Measurements from ENCODE around the gene MROH2B.
"Not testable (repeated sequence)": the region's sequence is repeated elsewhere in the genome, so short reads cannot be mapped to it uniquely, and the experiment has no call there.

Gene MROH2B

GRCh38 chr5:41032973-41033372, 38.2 kb downstream of the MROH2B start:
- DNase-seq (ENCODE audit: low spot score) = no peak
- no peak for FAIRE-seq

DNA sequence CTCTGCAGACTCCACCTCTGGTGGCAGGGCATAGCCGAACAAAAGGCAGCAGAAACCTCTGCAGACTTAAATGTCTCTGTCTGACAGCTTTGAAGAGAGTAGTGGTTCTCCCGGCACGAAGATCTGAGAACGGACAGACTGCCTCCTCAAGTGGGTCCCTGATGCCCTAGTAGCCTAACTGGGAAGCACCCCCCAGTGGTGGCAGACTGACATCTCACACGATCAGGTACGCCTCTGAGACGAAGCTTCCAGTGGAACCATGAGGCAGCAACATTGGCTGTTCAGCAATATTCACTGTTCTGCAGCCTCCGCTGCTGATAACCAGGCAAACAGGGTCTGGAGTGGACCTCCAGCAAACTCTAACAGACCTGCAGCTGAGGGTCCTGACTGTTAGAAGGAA, 48.5 kb downstream of the MROH2B start:
- FAIRE-seq = not testable (repeated sequence)

GRCh38 chr5:41012318-41012717, 58.8 kb downstream of the MROH2B start:
- no peak for DNase-seq (ENCODE audit: low spot score)
- no peak for FAIRE-seq

More for the DNA sequence above, 48.5 kb downstream of the MROH2B start:
- not testable (repeated sequence) for DNase-seq (ENCODE audit: low spot score)

- DNase-seq (ENCODE audit: low spot score) (no peak), FAIRE-seq (no peak)
Observed at GRCh38 chr5:41010572-41010971, 60.6 kb downstream of the MROH2B start.

DNA sequence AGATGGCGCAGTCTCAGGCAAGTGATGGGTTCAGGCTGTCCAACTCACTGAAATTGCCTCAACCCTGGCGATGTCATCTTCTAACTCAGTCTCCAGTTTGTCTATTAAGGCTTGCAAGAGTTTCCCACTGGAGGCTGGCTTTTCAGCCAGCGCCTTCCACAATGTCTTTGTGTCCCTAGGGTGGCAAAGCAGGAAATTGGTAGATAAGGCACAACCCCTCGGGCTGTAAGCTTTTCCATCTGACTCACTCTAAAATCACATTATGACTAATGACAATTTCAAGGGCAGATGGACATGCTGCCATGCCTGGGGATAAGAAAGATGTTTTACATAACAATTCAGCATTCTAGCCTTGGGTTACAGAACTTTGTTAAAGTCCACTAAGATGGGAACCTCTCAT, 61.9 kb downstream of the MROH2B start:
- DNase-seq (ENCODE audit: low spot score) (peak; percentile 81), FAIRE-seq (peak; percentile 84)

DNA sequence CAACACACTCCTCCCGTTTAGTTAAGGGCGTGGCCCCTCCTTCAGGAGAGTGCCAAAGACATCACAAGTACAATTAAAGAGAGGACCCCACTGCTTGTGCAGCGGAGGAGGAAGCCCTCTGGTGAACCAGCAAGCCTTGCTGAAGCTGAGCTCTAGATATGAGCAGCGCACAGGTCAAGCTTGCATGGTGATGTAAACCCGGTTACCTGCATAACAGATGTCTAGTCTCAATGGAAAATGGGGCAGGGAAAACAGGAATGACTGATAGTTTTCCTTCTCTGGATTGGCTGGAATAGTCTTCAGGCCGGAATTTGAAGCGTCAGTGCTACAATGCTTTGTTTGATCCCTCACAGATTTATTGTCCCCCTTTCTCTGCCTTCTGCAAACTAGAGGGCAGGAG, 66.2 kb downstream of the MROH2B start:
- no peak for FAIRE-seq
- DNase-seq (ENCODE audit: low spot score) = no peak

DNA sequence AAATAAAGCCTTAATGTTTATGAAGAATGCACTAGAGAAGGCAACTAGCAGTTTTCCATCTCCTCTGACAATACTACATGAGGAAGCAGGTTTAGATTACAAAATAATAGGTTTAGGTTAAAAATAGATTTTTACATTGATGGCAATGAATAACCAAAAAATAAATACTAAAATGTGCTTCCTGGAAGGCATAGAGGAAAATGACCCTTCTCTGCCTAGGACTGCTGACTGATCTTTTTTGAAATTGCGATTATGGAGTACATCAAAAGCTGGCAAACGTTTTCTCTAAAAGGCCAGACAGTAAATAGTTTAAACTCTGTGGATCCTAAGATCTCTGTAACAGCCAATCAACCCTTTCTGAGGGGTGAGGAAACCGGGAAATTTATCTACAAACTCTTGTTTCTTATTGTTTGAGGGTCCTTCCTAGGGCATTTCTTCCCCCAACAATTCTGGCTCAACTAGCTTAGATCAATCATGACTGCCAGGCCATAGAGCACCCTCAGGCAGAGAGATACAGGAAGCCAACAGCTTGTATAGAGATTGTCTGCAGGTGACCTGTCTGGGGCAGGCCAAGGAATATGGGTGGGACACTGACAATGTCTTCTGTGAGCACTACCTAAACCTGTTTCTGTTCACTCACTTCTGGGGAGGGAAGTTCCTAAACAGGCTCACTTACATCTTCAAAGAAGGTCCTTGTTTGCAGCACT, 67.3 kb downstream of the MROH2B start:
- DNase-seq (ENCODE audit: low spot score) (no peak), FAIRE-seq (no peak)

DNA sequence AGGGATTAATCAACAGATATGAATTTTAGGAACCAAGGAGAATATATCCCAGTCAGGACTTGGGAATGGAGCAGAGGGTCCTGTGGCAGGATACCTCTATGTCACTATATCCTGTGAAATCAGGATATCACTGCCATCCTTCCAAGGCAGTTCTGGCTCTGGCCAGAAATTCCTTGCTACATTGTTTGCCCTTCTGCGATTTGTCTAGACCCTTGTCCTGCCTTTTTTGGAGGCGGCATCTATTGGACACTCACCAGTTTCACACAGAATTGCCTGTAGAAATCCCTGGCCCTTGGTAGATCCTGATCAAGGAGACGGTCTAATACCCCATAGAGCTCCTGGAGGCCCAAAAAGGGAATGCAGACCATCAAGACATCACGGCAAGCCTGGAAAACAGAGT, 71.2 kb downstream of the MROH2B start:
- DNase-seq (ENCODE audit: low spot score) = no peak
- no peak for FAIRE-seq

DNA sequence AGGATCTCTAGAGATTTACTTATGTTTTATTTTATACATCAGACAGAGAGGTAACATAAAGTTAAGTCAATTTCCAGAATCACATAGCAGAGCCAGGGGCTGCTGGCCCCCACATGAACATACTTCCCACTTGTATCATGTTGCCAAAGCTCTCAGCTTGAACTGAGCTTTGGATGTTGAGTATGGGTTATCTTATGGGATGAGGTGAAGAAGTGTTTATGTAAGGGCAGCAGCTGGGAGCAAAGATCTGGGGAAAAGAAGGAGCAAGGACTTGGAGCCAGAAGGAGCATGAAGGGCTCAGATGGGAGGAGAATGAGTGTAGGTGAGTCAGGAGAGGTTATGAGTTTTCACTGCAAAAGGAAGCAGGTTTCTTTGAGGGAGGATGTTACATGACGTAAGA, 72.0 kb downstream of the MROH2B start:
- DNase-seq (ENCODE audit: low spot score) (no peak), FAIRE-seq (no peak)

DNA sequence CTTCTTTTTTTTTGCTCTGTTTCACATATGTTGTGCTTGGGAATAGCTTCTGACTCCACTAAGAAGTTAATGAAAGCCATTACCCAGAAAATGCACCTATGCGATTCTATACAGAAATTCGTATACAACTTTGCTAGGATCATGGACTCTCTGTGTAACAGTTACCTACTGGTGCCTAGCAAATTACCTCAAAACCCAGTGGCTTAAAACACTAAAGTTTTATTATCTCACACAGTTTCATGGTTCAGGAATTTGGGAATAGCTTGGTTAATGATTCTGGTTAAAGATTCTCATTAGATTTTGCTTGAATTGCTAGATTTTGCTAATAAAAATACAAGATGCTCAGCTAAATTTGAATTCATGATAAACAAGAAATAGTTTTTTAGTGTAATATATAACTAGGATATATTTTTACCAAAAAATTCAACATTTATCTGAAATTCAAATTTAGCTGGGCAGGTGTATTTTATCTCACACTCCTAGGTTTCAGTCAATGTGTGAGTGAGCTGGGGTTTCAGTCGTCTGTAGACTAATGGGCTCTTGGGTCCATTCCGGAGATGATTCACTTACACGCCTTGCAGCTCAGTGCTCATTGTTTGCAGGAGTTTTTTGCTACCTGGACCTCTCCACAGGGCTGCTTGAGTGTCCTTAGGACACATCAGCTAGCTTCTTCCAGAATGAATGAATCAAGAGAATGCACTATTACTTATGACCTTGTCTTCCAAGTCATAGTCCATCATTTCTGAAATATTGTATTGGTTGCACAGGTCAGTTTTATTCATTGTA, 75.1 kb downstream of the MROH2B start:
- peak; percentile 33 for DNase-seq (ENCODE audit: low spot score)
- no peak for FAIRE-seq

GRCh38 chr5:40991981-40992559, 79.1 kb downstream of the MROH2B start:
- FAIRE-seq = no peak
- DNase-seq (ENCODE audit: low spot score) = no peak

DNA sequence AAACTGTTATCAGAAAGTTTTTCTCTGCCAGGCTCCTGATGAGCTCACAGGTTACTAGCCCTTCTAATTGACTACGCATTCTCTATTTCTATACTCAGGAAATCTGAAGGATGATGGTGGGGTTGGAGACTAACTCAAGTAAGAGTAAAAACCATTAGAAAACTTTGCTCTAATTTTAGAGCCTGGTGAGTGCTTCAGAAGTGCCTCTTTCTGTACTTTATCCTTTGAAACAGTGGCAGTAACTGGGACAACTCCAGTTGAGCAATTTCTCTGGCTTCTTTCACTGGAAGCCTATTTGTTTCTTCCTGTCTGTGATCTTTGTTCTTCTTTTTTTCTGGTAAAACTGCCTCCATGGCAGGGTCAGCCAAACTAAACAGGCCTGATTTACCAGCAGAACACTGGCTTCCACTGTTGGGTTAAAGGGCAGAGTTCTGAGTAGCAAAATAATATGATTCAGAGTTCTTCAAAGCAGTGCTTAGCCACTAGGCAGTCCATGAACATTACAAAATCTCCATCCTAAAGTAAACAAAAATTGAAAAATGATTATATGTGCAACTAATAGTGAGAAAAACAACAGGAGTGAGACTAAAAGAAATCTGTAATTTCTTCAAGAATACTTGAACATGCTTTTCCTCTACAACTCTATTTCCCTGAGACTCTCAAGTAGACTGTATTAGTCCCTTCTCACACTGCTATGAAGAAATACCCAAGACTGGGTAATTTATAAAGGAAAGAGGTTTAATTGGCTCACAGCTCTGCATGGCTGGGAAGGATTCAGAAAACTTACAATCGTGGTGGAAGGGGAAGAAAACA, 79.8 kb downstream of the MROH2B start:
- no peak for FAIRE-seq
- DNase-seq (ENCODE audit: low spot score) = no peak

- DNase-seq (ENCODE audit: low spot score) (peak; percentile 34), FAIRE-seq (no peak)
Observed at GRCh38 chr5:40988746-40989510, 82.2 kb downstream of the MROH2B start.

DNA sequence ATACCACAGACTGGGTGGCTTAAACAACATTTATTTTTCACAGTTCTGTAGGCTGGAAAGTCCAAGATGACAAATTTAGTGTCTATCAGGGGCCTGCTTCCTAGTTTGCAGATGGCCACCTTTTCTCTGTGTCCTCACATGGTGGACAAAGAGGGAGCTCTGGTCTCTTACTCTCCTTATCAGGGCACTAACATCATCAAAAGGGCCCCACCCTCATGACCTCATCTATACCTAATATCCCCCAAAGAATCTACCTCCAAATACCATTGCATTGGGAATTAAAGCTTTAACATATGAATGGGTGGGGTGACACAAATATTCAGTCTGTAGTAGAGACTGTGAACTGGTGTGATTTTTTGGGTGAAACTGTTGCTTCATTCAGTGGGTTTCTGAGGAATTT, 83.8 kb downstream of the MROH2B start:
- no peak for FAIRE-seq
- no peak for DNase-seq (ENCODE audit: low spot score)

GRCh38 chr5:40986666-40987065, 84.5 kb downstream of the MROH2B start:
- FAIRE-seq = no peak
- no peak for DNase-seq (ENCODE audit: low spot score)

DNA sequence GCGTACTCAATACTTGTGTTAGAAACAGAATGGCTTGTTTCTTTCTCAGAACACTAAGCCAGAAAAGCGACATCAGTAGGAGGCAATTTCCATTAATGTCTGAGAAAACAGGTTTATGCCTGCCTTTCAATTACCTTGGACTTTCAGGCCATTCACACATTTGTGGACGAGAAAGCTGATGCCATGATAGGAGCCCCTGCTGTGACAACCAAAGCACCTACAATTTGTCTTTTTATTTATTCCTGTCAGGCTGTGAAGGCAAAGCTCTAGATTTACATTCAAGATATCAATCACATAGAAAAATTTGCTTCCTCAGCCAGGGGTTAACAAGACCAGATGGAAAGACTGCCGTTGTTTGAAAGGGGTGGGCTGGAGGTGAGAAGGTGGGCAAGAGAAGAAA, 85.6 kb downstream of the MROH2B start:
- FAIRE-seq = no peak
- no peak for DNase-seq (ENCODE audit: low spot score)

GRCh38 chr5:40984884-40985283, 86.3 kb downstream of the MROH2B start:
- DNase-seq (ENCODE audit: low spot score) (peak; percentile 22), FAIRE-seq (no peak)

DNA sequence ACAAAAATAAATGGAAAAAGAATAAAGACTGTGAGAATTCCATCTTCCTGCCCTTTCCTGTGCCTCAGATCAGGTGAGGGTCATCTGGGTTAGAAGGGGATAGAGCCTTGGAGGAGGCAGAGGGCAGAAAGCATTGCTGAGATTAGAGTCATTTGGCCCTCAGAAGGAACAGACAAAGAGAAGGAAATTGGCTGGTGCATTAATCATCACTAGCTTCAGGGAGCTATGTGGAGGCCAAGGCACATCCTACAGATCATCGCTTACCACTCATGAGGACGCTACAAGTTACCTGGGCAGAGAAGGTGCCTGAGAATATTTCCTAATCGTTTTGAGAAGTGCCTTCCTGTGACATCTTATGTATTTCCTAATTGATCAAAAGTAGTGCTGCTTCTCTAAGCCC, 87.4 kb downstream of the MROH2B start:
- DNase-seq (ENCODE audit: low spot score) (no peak), FAIRE-seq (no peak)

GRCh38 chr5:40981420-40981819, 89.7 kb downstream of the MROH2B start:
- no peak for FAIRE-seq
- DNase-seq (ENCODE audit: low spot score) = no peak

- DNase-seq (ENCODE audit: low spot score) (no peak), FAIRE-seq (no peak)
Observed at GRCh38 chr5:40976836-40977235, 94.3 kb downstream of the MROH2B start.

DNA sequence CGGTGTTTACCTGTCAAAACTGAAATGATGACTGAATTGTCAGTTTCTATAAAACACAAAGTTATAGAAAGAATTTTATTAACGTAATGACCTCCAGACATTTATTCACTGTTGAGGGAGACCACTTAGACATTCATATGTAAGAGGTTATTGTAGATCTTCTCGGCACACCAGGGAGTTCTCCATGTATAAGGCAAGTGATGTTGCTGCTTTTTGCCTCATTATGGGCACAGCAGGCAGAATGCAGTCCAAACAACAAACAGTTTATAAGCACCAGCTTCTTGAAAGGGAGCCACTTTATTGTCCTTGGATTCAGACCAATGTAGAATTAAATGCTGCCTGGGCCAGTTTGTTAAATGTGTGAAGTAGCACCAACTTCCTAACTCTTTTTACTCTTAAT, 95.1 kb downstream of the MROH2B start:
- no peak for DNase-seq (ENCODE audit: low spot score)
- no peak for FAIRE-seq
